ENCODE data around the gene GPATCH2.

DNA sequence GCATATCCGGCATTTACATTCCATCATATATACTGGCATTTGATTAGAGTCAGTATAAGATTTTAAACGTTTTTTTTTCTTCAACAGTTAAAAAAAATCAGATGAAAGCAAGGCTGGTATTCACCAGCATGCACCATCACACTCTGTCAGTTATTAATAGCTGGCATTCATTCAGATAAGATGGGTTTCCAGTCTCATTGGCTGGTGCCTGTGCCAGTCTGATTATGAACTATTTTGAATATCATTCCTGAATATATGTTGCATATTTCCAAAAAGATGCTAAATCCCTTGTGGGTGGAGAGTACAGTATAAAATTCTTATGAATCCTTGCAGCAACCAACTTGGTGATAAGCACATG lies 211.7 kb downstream of the GPATCH2 start:
- TF ChIP-seq, protein P1, sequence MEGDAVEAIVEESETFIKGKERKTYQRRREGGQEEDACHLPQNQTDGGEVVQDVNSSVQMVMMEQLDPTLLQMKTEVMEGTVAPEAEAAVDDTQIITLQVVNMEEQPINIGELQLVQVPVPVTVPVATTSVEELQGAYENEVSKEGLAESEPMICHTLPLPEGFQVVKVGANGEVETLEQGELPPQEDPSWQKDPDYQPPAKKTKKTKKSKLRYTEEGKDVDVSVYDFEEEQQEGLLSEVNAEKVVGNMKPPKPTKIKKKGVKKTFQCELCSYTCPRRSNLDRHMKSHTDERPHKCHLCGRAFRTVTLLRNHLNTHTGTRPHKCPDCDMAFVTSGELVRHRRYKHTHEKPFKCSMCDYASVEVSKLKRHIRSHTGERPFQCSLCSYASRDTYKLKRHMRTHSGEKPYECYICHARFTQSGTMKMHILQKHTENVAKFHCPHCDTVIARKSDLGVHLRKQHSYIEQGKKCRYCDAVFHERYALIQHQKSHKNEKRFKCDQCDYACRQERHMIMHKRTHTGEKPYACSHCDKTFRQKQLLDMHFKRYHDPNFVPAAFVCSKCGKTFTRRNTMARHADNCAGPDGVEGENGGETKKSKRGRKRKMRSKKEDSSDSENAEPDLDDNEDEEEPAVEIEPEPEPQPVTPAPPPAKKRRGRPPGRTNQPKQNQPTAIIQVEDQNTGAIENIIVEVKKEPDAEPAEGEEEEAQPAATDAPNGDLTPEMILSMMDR (IDR thresholded peaks at IDR 0.05), result no peak
- no peak for TF ChIP-seq EZH2phosphoT487 (IDR thresholded peaks at IDR 0.05)
